HT-29 (cell line): ENCODE data around the gene SLC43A1. TPM values are rescaled to one million over a fixed set of nuclear protein-coding genes. Genes with fewer than 3 reads are reported as not detected.

Experiments
- small RNA-seq: library from RNA; depleted of rRNA; stranded (forward); fragments of <200 nt; gene quantifications from one replicate; pipeline ENCODE3, GENCODE V24; 2014
- total RNA-seq: library from RNA; depleted of rRNA; stranded (reverse); fragments of >200 nt; shearing (Covaris generic); gene quantifications from 2 replicates; pipeline ENCODE4 v1.2.3, GENCODE V29; 2014; rRNA removed

Gene SLC43A1
- total RNA-seq, 1 experiment from 2014 or later, result 60.8 TPM

Small RNAs within 50 kb of the gene (small RNA-seq; reads per million reads assigned to genes)
- gene RN7SL605P (not detected), gene RNA5SP341 (not detected)

Other genes starting within 250 kb of the SLC43A1 start
- gene TNKS1BP1, start 190.8 kb downstream of the SLC43A1 start, total RNA-seq, result 113 and 129 TPM in 2 replicates
- 181 and 210 TPM in 2 replicates for gene SSRP1, start 179.8 kb downstream of the SLC43A1 start, total RNA-seq
- gene P2RX3, start 177.3 kb downstream of the SLC43A1 start, total RNA-seq, result not detected in 2 replicates
- gene PRG3, start 134.6 kb downstream of the SLC43A1 start, total RNA-seq, result not detected in 2 replicates
- not detected in 2 replicates for gene PRG2, start 125.1 kb downstream of the SLC43A1 start, total RNA-seq
- gene SLC43A3, start 88.6 kb downstream of the SLC43A1 start, total RNA-seq, result not detected in 2 replicates
- gene RTN4RL2, start 55.2 kb downstream of the SLC43A1 start, total RNA-seq, result 0.79 and 1.1 TPM in 2 replicates
- 133 and 143 TPM in 2 replicates for gene TIMM10, start 15.1 kb upstream of the SLC43A1 start, total RNA-seq
- not detected in 2 replicates for gene SMTNL1, start 21.9 kb upstream of the SLC43A1 start, total RNA-seq
- gene UBE2L6, start 52.0 kb upstream of the SLC43A1 start, total RNA-seq, result 1.3 and 3.5 TPM in 2 replicates
- not detected in 2 replicates for gene SERPING1, start 82.0 kb upstream of the SLC43A1 start, total RNA-seq
- not detected in 2 replicates for gene YPEL4, start 134.2 kb upstream of the SLC43A1 start, total RNA-seq
- gene CLP1, start 142.1 kb upstream of the SLC43A1 start, total RNA-seq, result 19.1 and 19.8 TPM in 2 replicates
- 63.0 and 65.9 TPM in 2 replicates for gene ZDHHC5, start 152.4 kb upstream of the SLC43A1 start, total RNA-seq
- gene MED19, start 196.5 kb upstream of the SLC43A1 start, total RNA-seq, result 28.9 and 35.0 TPM in 2 replicates
- 148 and 150 TPM in 2 replicates for gene TMX2, start 196.9 kb upstream of the SLC43A1 start, total RNA-seq
- gene SELENOH, start 225.8 kb upstream of the SLC43A1 start, total RNA-seq, result 352 and 413 TPM in 2 replicates
- gene BTBD18, start 236.1 kb upstream of the SLC43A1 start, total RNA-seq, result not detected in 2 replicates
- 134 and 185 TPM in 2 replicates for gene CTNND1, start 246.1 kb upstream of the SLC43A1 start, total RNA-seq